SK-N-SH treated with all-trans-retinoic acid at 6 μM for 48 hours (cell line): ENCODE results near the gene TFCP2.

ENCODE experiments used
- ATAC-seq: fragments of 200-7000 bp; cut with Tn5 transposase; 3 replicates; pipeline ENCODE4 v1.9.1; 2020; ENCODE audit warnings: mild to moderate bottlenecking, moderate library complexity
- ARNTL ChIP-seq: fragments of 450-650 bp; formaldehyde crosslinking; IDR thresholded peaks from 2 replicates; pipeline ENCODE4 v1.5.0; 2020; ENCODE audit warnings: low read depth, mild to moderate bottlenecking, moderate library complexity, borderline replicate concordance
- BACH2 ChIP-seq: fragments of 250-450 bp; sonication (Bioruptor Pico); IDR thresholded peaks from 2 replicates; pipeline ENCODE4 v1.9.0; 2021; ENCODE audit warnings: mild to moderate bottlenecking, borderline replicate concordance
- CSDC2 ChIP-seq: fragments of 250-450 bp; sonication (Bioruptor Pico); IDR thresholded peaks from 2 replicates; pipeline ENCODE4 v1.5.0; 2020; ENCODE audit warnings: mild to moderate bottlenecking, moderate library complexity
- ESRRG ChIP-seq: fragments of 250-450 bp; sonication (Bioruptor Pico); IDR thresholded peaks from 2 replicates; pipeline ENCODE4 v1.6.1; 2021; ENCODE audit warnings: mild to moderate bottlenecking
- GLIS3 ChIP-seq: fragments of 250-450 bp; sonication (Bioruptor Pico); IDR thresholded peaks from 2 replicates; pipeline ENCODE4 v1.5.0; 2020; ENCODE audit warnings: mild to moderate bottlenecking, moderate library complexity
- ISL1 ChIP-seq: fragments of 250-450 bp; sonication (Bioruptor Pico); IDR thresholded peaks from 2 replicates; pipeline ENCODE4 v2.1.2; 2022; ENCODE audit warnings: mild to moderate bottlenecking, moderate library complexity
- OSR1 ChIP-seq: fragments of 250-450 bp; sonication (Bioruptor Pico); IDR thresholded peaks from 2 replicates; pipeline ENCODE4 v1.8.0; 2022; ENCODE audit warnings: moderate library complexity, mild to moderate bottlenecking, inconsistent platforms
- PPARA ChIP-seq: fragments of 250-450 bp; sonication (Bioruptor Pico); IDR thresholded peaks from 2 replicates; pipeline ENCODE4 v1.5.0; 2020; ENCODE audit warnings: mild to moderate bottlenecking, borderline replicate concordance
- RARB ChIP-seq: fragments of 250-450 bp; sonication (Bioruptor Pico); IDR thresholded peaks from 2 replicates; pipeline ENCODE4 v1.8.0; 2021; ENCODE audit warnings: mild to moderate bottlenecking, moderate library complexity
- SNAI2 ChIP-seq: fragments of 250-450 bp; sonication (Bioruptor Pico); IDR thresholded peaks from 2 replicates; pipeline ENCODE4 v1.5.0; 2020; ENCODE audit warnings: mild to moderate bottlenecking, moderate library complexity
- TOX ChIP-seq: fragments of 250-450 bp; sonication (Bioruptor Pico); IDR thresholded peaks from 2 replicates; pipeline ENCODE4 v1.8.0; 2021; ENCODE audit warnings: mild to moderate bottlenecking, moderate library complexity, borderline replicate concordance
- ZC3H10 ChIP-seq: fragments of 250-450 bp; sonication (Bioruptor Pico); IDR thresholded peaks from 2 replicates; pipeline ENCODE4 v1.5.1; 2021; ENCODE audit warnings: mild to moderate bottlenecking, moderate library complexity
- ZFP3 ChIP-seq: fragments of 250-450 bp; sonication (Bioruptor Pico); IDR thresholded peaks from 2 replicates; pipeline ENCODE4 v1.5.0; 2020; ENCODE audit warnings: mild to moderate bottlenecking, moderate library complexity
- ZFP30 ChIP-seq: fragments of 450-650 bp; formaldehyde crosslinking; IDR thresholded peaks from 2 replicates; pipeline ENCODE4 v1.5.0; 2022; ENCODE audit warnings: mild to moderate bottlenecking, moderate library complexity
- ZNF70 ChIP-seq: fragments of 450-650 bp; formaldehyde crosslinking; IDR thresholded peaks from 2 replicates; pipeline ENCODE4 v1.5.0; 2020; ENCODE audit warnings: mild to moderate bottlenecking, moderate library complexity
- ZNF8 ChIP-seq: fragments of 450-650 bp; formaldehyde crosslinking; IDR thresholded peaks from 2 replicates; pipeline ENCODE4 v1.5.0; 2020; ENCODE audit warnings: mild to moderate bottlenecking, moderate library complexity
- TF ChIP-seq, protein P1 (sequence below): fragments of 250-450 bp; sonication (Bioruptor Pico); IDR thresholded peaks from 2 replicates; pipeline ENCODE4 v1.8.0; 2021; ENCODE audit warnings: low read depth, mild to moderate bottlenecking, moderate library complexity, borderline replicate concordance
- TF ChIP-seq, protein P2 (sequence below): fragments of 250-450 bp; sonication (Bioruptor Pico); IDR thresholded peaks from 2 replicates; pipeline ENCODE4 v1.5.0; 2020; ENCODE audit warnings: mild to moderate bottlenecking, moderate library complexity
- TF ChIP-seq, protein P3 (sequence below): fragments of 250-450 bp; sonication (Bioruptor Pico); IDR thresholded peaks from 2 replicates; pipeline ENCODE4 v1.5.1; 2021; ENCODE audit warnings: mild to moderate bottlenecking, moderate library complexity
- TF ChIP-seq, protein P4 (sequence below): fragments of 250-450 bp; sonication (Bioruptor Pico); IDR thresholded peaks from 2 replicates; pipeline ENCODE4 v1.5.1; 2020; ENCODE audit warnings: low read depth, mild to moderate bottlenecking, moderate library complexity
- TF ChIP-seq, protein P5 (sequence below): fragments of 250-450 bp; sonication (Bioruptor Pico); IDR thresholded peaks from 2 replicates; pipeline ENCODE4 v1.8.0; 2020; ENCODE audit warnings: mild to moderate bottlenecking, moderate library complexity, borderline replicate concordance

Gene TFCP2

GRCh38 chr12:51152953-51153352 lies 20.0 kb downstream of the TFCP2 start:
- TF ChIP-seq ZNF70 (CRISPR knock-in tag) (no peak), PPARA (CRISPR knock-in tag) (no peak), ZFP30 (CRISPR knock-in tag) (no peak), ZFP3 (CRISPR knock-in tag) (no peak), SNAI2 (CRISPR knock-in tag) (no peak), ZNF8 (CRISPR knock-in tag) (no peak), TOX (no peak), ARNTL (CRISPR knock-in tag) (no peak), BACH2 (CRISPR knock-in tag) (no peak), GLIS3 (CRISPR knock-in tag) (no peak), ISL1 (CRISPR knock-in tag) (no peak), ZC3H10 (CRISPR knock-in tag) (no peak), RARB (no peak)
- TF ChIP-seq, protein P1, sequence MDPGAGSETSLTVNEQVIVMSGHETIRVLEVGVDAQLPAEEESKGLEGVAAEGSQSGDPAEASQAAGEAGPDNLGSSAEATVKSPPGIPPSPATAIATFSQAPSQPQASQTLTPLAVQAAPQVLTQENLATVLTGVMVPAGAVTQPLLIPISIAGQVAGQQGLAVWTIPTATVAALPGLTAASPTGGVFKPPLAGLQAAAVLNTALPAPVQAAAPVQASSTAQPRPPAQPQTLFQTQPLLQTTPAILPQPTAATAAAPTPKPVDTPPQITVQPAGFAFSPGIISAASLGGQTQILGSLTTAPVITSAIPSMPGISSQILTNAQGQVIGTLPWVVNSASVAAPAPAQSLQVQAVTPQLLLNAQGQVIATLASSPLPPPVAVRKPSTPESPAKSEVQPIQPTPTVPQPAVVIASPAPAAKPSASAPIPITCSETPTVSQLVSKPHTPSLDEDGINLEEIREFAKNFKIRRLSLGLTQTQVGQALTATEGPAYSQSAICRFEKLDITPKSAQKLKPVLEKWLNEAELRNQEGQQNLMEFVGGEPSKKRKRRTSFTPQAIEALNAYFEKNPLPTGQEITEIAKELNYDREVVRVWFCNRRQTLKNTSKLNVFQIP (CRISPR knock-in tag) = no peak
- TF ChIP-seq, protein P2, sequence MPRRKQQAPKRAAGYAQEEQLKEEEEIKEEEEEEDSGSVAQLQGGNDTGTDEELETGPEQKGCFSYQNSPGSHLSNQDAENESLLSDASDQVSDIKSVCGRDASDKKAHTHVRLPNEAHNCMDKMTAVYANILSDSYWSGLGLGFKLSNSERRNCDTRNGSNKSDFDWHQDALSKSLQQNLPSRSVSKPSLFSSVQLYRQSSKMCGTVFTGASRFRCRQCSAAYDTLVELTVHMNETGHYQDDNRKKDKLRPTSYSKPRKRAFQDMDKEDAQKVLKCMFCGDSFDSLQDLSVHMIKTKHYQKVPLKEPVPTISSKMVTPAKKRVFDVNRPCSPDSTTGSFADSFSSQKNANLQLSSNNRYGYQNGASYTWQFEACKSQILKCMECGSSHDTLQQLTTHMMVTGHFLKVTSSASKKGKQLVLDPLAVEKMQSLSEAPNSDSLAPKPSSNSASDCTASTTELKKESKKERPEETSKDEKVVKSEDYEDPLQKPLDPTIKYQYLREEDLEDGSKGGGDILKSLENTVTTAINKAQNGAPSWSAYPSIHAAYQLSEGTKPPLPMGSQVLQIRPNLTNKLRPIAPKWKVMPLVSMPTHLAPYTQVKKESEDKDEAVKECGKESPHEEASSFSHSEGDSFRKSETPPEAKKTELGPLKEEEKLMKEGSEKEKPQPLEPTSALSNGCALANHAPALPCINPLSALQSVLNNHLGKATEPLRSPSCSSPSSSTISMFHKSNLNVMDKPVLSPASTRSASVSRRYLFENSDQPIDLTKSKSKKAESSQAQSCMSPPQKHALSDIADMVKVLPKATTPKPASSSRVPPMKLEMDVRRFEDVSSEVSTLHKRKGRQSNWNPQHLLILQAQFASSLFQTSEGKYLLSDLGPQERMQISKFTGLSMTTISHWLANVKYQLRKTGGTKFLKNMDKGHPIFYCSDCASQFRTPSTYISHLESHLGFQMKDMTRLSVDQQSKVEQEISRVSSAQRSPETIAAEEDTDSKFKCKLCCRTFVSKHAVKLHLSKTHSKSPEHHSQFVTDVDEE (CRISPR knock-in tag) = no peak
- ATAC-seq = no peak

GRCh38 chr12:51150777-51151176 lies 22.2 kb downstream of the TFCP2 start:
- ATAC-seq = no peak
- TF ChIP-seq BACH2 (CRISPR knock-in tag) (no peak), ZNF70 (CRISPR knock-in tag) (no peak)

GRCh38 chr12:51147309-51147708 lies 25.6 kb downstream of the TFCP2 start:
- no peak for TF ChIP-seq ZC3H10 (CRISPR knock-in tag)
- no peak for TF ChIP-seq ZFP30 (CRISPR knock-in tag)
- TF ChIP-seq, protein P3, sequence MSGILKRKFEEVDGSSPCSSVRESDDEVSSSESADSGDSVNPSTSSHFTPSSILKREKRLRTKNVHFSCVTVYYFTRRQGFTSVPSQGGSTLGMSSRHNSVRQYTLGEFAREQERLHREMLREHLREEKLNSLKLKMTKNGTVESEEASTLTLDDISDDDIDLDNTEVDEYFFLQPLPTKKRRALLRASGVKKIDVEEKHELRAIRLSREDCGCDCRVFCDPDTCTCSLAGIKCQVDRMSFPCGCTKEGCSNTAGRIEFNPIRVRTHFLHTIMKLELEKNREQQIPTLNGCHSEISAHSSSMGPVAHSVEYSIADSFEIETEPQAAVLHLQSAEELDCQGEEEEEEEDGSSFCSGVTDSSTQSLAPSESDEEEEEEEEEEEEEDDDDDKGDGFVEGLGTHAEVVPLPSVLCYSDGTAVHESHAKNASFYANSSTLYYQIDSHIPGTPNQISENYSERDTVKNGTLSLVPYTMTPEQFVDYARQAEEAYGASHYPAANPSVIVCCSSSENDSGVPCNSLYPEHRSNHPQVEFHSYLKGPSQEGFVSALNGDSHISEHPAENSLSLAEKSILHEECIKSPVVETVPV (CRISPR knock-in tag) = no peak
- TF ChIP-seq, protein P1 (CRISPR knock-in tag) = no peak
- TF ChIP-seq, protein P4, sequence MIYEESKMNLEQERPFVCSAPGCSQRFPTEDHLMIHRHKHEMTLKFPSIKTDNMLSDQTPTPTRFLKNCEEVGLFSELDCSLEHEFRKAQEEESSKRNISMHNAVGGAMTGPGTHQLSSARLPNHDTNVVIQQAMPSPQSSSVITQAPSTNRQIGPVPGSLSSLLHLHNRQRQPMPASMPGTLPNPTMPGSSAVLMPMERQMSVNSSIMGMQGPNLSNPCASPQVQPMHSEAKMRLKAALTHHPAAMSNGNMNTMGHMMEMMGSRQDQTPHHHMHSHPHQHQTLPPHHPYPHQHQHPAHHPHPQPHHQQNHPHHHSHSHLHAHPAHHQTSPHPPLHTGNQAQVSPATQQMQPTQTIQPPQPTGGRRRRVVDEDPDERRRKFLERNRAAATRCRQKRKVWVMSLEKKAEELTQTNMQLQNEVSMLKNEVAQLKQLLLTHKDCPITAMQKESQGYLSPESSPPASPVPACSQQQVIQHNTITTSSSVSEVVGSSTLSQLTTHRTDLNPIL (CRISPR knock-in tag) = no peak
- TF ChIP-seq CSDC2 (CRISPR knock-in tag) = no peak
- TF ChIP-seq SNAI2 (CRISPR knock-in tag) = no peak
- TF ChIP-seq OSR1 (CRISPR knock-in tag) = no peak
- no peak for ATAC-seq

DNA sequence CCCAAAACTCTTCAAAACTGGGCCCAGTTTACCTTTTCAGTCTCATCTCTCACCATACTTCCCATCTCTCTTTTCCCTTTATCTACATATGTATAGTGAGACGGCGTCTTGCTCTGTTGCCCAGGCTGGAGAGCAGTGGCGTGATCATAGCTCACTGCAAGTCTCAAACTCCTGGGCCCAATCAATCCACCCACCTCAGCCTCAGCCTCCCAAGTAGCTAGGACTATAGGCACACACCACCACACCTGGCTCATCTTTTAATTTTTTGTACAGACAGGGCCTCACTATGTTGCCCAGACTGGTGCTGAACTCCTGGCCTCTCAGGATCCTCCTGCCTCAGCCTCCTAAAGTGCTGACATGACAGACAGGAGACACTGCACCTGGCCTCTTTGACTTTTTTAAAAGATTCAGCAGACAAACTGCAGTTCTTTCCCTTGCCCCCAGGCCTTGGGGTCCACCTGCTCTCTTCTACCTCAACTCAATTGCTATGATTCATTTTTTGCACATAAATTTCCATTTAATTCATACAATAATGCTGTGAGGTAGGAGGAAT lies 33.6 kb downstream of the TFCP2 start:
- TF ChIP-seq RARB (no peak), ZNF8 (CRISPR knock-in tag) (no peak), ESRRG (CRISPR knock-in tag) (no peak), ZNF70 (CRISPR knock-in tag) (no peak)
- TF ChIP-seq, protein P5, sequence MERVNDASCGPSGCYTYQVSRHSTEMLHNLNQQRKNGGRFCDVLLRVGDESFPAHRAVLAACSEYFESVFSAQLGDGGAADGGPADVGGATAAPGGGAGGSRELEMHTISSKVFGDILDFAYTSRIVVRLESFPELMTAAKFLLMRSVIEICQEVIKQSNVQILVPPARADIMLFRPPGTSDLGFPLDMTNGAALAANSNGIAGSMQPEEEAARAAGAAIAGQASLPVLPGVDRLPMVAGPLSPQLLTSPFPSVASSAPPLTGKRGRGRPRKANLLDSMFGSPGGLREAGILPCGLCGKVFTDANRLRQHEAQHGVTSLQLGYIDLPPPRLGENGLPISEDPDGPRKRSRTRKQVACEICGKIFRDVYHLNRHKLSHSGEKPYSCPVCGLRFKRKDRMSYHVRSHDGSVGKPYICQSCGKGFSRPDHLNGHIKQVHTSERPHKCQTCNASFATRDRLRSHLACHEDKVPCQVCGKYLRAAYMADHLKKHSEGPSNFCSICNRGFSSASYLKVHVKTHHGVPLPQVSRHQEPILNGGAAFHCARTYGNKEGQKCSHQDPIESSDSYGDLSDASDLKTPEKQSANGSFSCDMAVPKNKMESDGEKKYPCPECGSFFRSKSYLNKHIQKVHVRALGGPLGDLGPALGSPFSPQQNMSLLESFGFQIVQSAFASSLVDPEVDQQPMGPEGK (CRISPR knock-in tag) = no peak

More for the DNA sequence above, 33.6 kb downstream of the TFCP2 start:
- ATAC-seq = no peak
